ENCODE data around the gene FAM53C.

- TF ChIP-seq, protein P1, sequence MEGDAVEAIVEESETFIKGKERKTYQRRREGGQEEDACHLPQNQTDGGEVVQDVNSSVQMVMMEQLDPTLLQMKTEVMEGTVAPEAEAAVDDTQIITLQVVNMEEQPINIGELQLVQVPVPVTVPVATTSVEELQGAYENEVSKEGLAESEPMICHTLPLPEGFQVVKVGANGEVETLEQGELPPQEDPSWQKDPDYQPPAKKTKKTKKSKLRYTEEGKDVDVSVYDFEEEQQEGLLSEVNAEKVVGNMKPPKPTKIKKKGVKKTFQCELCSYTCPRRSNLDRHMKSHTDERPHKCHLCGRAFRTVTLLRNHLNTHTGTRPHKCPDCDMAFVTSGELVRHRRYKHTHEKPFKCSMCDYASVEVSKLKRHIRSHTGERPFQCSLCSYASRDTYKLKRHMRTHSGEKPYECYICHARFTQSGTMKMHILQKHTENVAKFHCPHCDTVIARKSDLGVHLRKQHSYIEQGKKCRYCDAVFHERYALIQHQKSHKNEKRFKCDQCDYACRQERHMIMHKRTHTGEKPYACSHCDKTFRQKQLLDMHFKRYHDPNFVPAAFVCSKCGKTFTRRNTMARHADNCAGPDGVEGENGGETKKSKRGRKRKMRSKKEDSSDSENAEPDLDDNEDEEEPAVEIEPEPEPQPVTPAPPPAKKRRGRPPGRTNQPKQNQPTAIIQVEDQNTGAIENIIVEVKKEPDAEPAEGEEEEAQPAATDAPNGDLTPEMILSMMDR (conservative IDR thresholded peaks at IDR 0.05 in 1 of 2, IDR thresholded peaks at IDR 0.05 in 1 of 2; ENCODE audit: extremely low read depth in 1 of 2, insufficient read depth in 1 of 2, low read depth in 1 of 2, low read length in 2 of 2) = no peak
- TF ChIP-seq EZH2 (IDR thresholded peaks at IDR 0.05; ENCODE audit: borderline replicate concordance, low read length) = no peak
Observed at GRCh38 chr5:138371454-138371853, 33.4 kb downstream of the FAM53C start.
